Breast epithelium (tissue), 3 donors: ENCODE results near the gene C6orf58.

Experiments
- CTCF ChIP-seq, 3 donors: fragments of 450-650 bp; IDR thresholded peaks; one replicate each; pipeline ENCODE4 v1.5.1; 2016 to 2017; ENCODE audit warnings: antibody characterized with exemption in 3 of 3, mild to moderate bottlenecking in 3 of 3, moderate library complexity in 3 of 3
- POLR2AphosphoS5 ChIP-seq, 3 donors: sonication (generic); formaldehyde crosslinking; IDR thresholded peaks; one replicate each; pipeline ENCODE4 v1.6.1; 2017; ENCODE audit warnings: antibody characterized with exemption in 3 of 3

GRCh38 chr6:127570739-127571389, 6.1 kb upstream of the C6orf58 start:
- no peak for TF ChIP-seq CTCF (IDR thresholded peaks at IDR 0.05)
- no peak for TF ChIP-seq POLR2AphosphoS5 (IDR thresholded peaks at IDR 0.05)
